Endothelial cell of umbilical vein (primary cell): ENCODE measurements around the gene CHST15. TPM values are rescaled to one million over a fixed set of nuclear protein-coding genes. Genes with fewer than 3 reads are reported as not detected.

ENCODE experiments used
- BruUV-seq: library from RNA; stranded (reverse); fragments of 400-500 nt; replicated peaks from 2 replicates; lab custom pipeline; 2021; lab: Mats Ljungman, UMichigan
- CTCF ChIA-PET: fragments of 300-600, 350-600 bp; sonication (Branson Sonifier 250); formaldehyde crosslinking; loops from one replicate; lab custom pipeline; 2021; ENCODE audit warnings: antibody characterized with exemption, inconsistent platforms; lab: Charles Lee
- POLR2A ChIA-PET: fragments of 300-600, 350-600 bp; sonication (Branson Sonifier 250); formaldehyde crosslinking; loops from one replicate; lab custom pipeline; 2021; ENCODE audit warnings: antibody characterized with exemption, inconsistent platforms; lab: Charles Lee
- DNase-seq: peaks from one replicate; pipeline ENCODE4 v3.0.0-alpha.2; 2011; ENCODE audit warnings: low read depth, low spot score
- FAIRE-seq: peaks from 2 replicates; lab custom pipeline; 2011; peaks lifted over from hg19 to GRCh38; lab: Jason Lieb, UNC
- H2AFZ ChIP-seq: 2 replicates; pipeline ENCODE4 v1.6.0; 2012; ENCODE audit warnings: low read depth, low read length, control low read depth, inconsistent platforms
- H3K27ac ChIP-seq: 2 replicates; pipeline ENCODE4 v1.5.1; 2011; ENCODE audit warnings: low read depth, mild to moderate bottlenecking, control low read depth, low read length, moderate library complexity; ENCODE audit not compliant: insufficient read depth
- H3K27me3 ChIP-seq, 2 experiments: 2 replicates each; pipeline versions ENCODE4 v1.6.0 to v1.6.1; 2011; ENCODE audit warnings: low read length in 2 of 2, mixed read lengths in 1 of 2; ENCODE audit not compliant: control insufficient read depth in 2 of 2, insufficient read depth in 2 of 2
- H3K36me3 ChIP-seq, 2 experiments: 2 replicates in 1 of 2; 3 replicates in 1 of 2; pipeline ENCODE4 v1.5.1; 2011; ENCODE audit warnings: low read length in 2 of 2, mild to moderate bottlenecking in 1 of 2, moderate library complexity in 1 of 2; ENCODE audit not compliant: control insufficient read depth in 2 of 2, insufficient read depth in 2 of 2; ENCODE audit errors: extremely low read depth in 1 of 2
- H3K4me1 ChIP-seq: 3 replicates; pipeline ENCODE4 v1.5.1; 2011; ENCODE audit warnings: mild to moderate bottlenecking, low read length; ENCODE audit not compliant: control insufficient read depth, insufficient read depth; ENCODE audit errors: extremely low read depth
- H3K4me2 ChIP-seq: 2 replicates; pipeline ENCODE4 v1.6.1; 2011; ENCODE audit warnings: low read length, control low read depth, mixed read lengths; ENCODE audit not compliant: insufficient read depth
- H3K4me3 ChIP-seq, 3 experiments: fragments of 200-600 bp in 1 of 3; sonication (generic), shearing (Covaris generic) in 1 of 3; replicated peaks in 1 of 3; 2 replicates each; pipeline ENCODE4 v1.5.1; 2011 to 2016; ENCODE audit warnings: control low read depth in 3 of 3, low read length in 3 of 3, mild to moderate bottlenecking in 2 of 3, inconsistent platforms in 1 of 3, low read depth in 1 of 3, moderate library complexity in 1 of 3; ENCODE audit not compliant: insufficient read depth in 1 of 3
- H3K79me2 ChIP-seq: 2 replicates; pipeline ENCODE4 v1.6.0; 2012; ENCODE audit warnings: low read length, inconsistent platforms; ENCODE audit not compliant: control insufficient read depth, insufficient read depth
- H3K9ac ChIP-seq: replicated peaks from 2 replicates; pipeline ENCODE3; 2011; ENCODE audit warnings: low read length, control low read depth; ENCODE audit not compliant: insufficient read depth; ENCODE audit errors: extremely low read depth
- H3K9me1 ChIP-seq: replicated peaks from 3 replicates; pipeline ENCODE4 v1.6.0; 2011; ENCODE audit warnings: mild to moderate bottlenecking, low read length; ENCODE audit not compliant: control insufficient read depth, insufficient read depth; ENCODE audit errors: extremely low read depth
- H3K9me3 ChIP-seq: replicated peaks from 2 replicates; pipeline ENCODE4 v1.5.1; 2012; ENCODE audit warnings: low read length, inconsistent platforms; ENCODE audit not compliant: control insufficient read depth, insufficient read depth
- H4K20me1 ChIP-seq: replicated peaks from 2 replicates; pipeline ENCODE3; 2011; ENCODE audit warnings: mild to moderate bottlenecking, low read length; ENCODE audit not compliant: control insufficient read depth, insufficient read depth; ENCODE audit errors: extremely low read depth
- EZH2 ChIP-seq: IDR thresholded peaks from 2 replicates; pipeline ENCODE4 v1.6.1; 2012; ENCODE audit warnings: borderline replicate concordance, low read depth, mild to moderate bottlenecking, moderate library complexity, low read length, inconsistent platforms; ENCODE audit not compliant: severe bottlenecking
- FOS ChIP-seq: IDR thresholded peaks from 2 replicates; pipeline ENCODE4 v1.6.1; 2011; ENCODE audit warnings: mild to moderate bottlenecking, low read length, moderate library complexity, borderline replicate concordance; ENCODE audit not compliant: insufficient read depth
- GATA2 ChIP-seq: IDR thresholded peaks from 2 replicates; pipeline ENCODE4 v1.7.0; 2011; ENCODE audit warnings: low read depth, mild to moderate bottlenecking, moderate library complexity, mixed read lengths, low read length; ENCODE audit not compliant: insufficient read length, insufficient read depth
- JUN ChIP-seq: IDR thresholded peaks from 2 replicates; pipeline ENCODE4 v1.6.1; 2011; ENCODE audit warnings: borderline replicate concordance, low read depth; ENCODE audit not compliant: insufficient read length, insufficient read depth
- MYC ChIP-seq: IDR thresholded peaks from one replicate; pipeline ENCODE4 v1.6.1; 2011; ENCODE audit warnings: mild to moderate bottlenecking, low read depth, low read length
- POLR2A ChIP-seq: IDR thresholded peaks from 2 replicates; pipeline ENCODE4 v1.6.1; 2012; ENCODE audit warnings: low read depth, mild to moderate bottlenecking, control low read depth, low read length
- POLR2AphosphoS5 ChIP-seq: IDR thresholded peaks from 2 replicates; pipeline ENCODE4 v1.6.1; 2012; ENCODE audit warnings: low read depth, mild to moderate bottlenecking, control low read depth, low read length, moderate library complexity; ENCODE audit not compliant: insufficient read depth
- dilution Hi-C: fragments of 300-500 bp; cut with MboI; formaldehyde crosslinking; loops from one replicate; pipeline ENCODE4 v1.15.0; 2019; ENCODE audit warnings: low sequenced_read_pairs; ENCODE audit not compliant: extremely low pct_ligation_motif_present
- intact Hi-C: fragments of 100-400 bp; cut with micrococcal nuclease; formaldehyde crosslinking; loops from one replicate; pipeline ENCODE4 v1.10.0; 2022
- polyA plus RNA-seq, 4 experiments: library from polyadenylated mRNA; depleted of rRNA in 3 of 4; stranded (reverse) in 3 of 4; unstranded in 1 of 4; fragments of >200 nt; gene quantifications; 2 replicates each; pipeline versions ENCODE4 v1.2.1 to v1.2.3, GENCODE V29; 2011 to 2012; ENCODE audit warnings: missing spikeins in 1 of 4
- total RNA-seq: library from RNA; stranded (reverse); gene quantifications from 2 replicates; pipeline ENCODE4 v1.2.3, GENCODE V29; 2021
- TF ChIP-seq, protein P1 (sequence below): IDR thresholded peaks from 2 replicates; pipeline ENCODE4 v1.6.1; 2011; ENCODE audit not compliant: insufficient read depth, insufficient read length
- TF ChIP-seq, protein P2 (sequence below), 2 donors: IDR thresholded peaks; 1 replicate in 1 of 2; 2 replicates in 1 of 2; pipeline ENCODE4 v1.5.1; 2011; ENCODE audit warnings: low read length in 2 of 2, mild to moderate bottlenecking in 2 of 2, moderate library complexity in 2 of 2, control low read depth in 1 of 2, inconsistent platforms in 1 of 2, low read depth in 1 of 2; ENCODE audit not compliant: insufficient read depth in 1 of 2; ENCODE audit errors: extremely low read depth in 1 of 2

CHST15 gene
- total and polyA plus RNA-seq, 2 donors (not counting 3 experiments of a cell fraction or from before 2014, with no cell fraction given) = 23.1 to 29.2 TPM

DNA sequence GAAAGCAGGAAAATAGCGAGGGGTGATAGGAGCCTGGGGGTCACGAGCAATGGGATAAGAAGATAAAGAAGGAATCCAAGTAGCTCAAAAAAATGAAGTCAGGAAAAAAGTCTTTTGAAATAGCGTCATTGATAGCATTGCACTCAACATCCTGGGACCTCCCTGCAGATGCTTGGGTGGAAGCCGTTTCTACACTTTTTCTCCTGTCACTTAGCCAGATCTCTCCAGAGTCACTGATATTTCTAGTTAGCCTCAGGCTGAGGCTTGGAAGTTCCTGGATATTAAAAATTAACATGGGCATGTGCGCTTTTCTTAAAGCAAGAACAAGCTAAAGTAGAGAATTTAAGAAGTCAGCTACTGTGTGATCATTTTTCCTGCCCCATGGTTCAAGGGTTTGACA lies 39.5 kb upstream of the CHST15 start:
- H4K20me1 ChIP-seq = no peaks in the 10 kb centered on the region
- no TSS peak for BruUV-seq
- H3K9ac ChIP-seq = no peak overlapping the region
- H3K4me1 ChIP-seq = no peaks in the 10 kb centered on the region
- no peaks in the 10 kb centered on the region for H3K9me1 ChIP-seq
- H3K27ac ChIP-seq = no peak overlapping the region
- ChIA-PET POLR2A (no interaction called here), CTCF (interaction anchor here (0.9 to 1.9 kb wide), 2 partner anchors 9 to 14 kb away, joined by 3 to 4 read pairs; no protein-coding TSS in a partner anchor)
- H3K9me3 ChIP-seq = no peaks in the 10 kb centered on the region
- TF ChIP-seq POLR2AphosphoS5 = no peak
- TF ChIP-seq, protein P1, sequence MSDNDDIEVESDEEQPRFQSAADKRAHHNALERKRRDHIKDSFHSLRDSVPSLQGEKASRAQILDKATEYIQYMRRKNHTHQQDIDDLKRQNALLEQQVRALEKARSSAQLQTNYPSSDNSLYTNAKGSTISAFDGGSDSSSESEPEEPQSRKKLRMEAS = no peak
- TF ChIP-seq, protein P2, sequence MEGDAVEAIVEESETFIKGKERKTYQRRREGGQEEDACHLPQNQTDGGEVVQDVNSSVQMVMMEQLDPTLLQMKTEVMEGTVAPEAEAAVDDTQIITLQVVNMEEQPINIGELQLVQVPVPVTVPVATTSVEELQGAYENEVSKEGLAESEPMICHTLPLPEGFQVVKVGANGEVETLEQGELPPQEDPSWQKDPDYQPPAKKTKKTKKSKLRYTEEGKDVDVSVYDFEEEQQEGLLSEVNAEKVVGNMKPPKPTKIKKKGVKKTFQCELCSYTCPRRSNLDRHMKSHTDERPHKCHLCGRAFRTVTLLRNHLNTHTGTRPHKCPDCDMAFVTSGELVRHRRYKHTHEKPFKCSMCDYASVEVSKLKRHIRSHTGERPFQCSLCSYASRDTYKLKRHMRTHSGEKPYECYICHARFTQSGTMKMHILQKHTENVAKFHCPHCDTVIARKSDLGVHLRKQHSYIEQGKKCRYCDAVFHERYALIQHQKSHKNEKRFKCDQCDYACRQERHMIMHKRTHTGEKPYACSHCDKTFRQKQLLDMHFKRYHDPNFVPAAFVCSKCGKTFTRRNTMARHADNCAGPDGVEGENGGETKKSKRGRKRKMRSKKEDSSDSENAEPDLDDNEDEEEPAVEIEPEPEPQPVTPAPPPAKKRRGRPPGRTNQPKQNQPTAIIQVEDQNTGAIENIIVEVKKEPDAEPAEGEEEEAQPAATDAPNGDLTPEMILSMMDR (IDR thresholded peaks at IDR 0.05; ENCODE audit: extremely low read depth in 1 of 2, insufficient read depth in 1 of 2, low read depth in 1 of 2, low read length in 2 of 2) = no peak
- TF ChIP-seq FOS = no peak
- no peak for TF ChIP-seq MYC
- no peak for TF ChIP-seq GATA2
- no peak for TF ChIP-seq JUN
- TF ChIP-seq POLR2A = no peak
- no peak for TF ChIP-seq EZH2
- no peak for FAIRE-seq
- intact Hi-C loops = no loop called here
- peaks cover 0 to 2% of the 10 kb centered on the region in 2 experiments for H3K27me3 ChIP-seq
- no peak for DNase-seq
- H3K4me2 ChIP-seq = no peak overlapping the region
- H3K4me3 ChIP-seq = no peak overlapping the region
- dilution Hi-C loops = no loop called here
- H3K79me2 ChIP-seq = no peaks in the 10 kb centered on the region
- H2AFZ ChIP-seq = no peak overlapping the region
- no peaks in the 10 kb centered on the region for H3K36me3 ChIP-seq
